PC-3 (cell line): ENCODE measurements around the gene MCF2L2. TPM values are rescaled to one million over a fixed set of nuclear protein-coding genes. Genes with fewer than 3 reads are reported as not detected.
A peak's percentile ranks its signal among the peaks of the same experiment; 100 is the strongest.

ENCODE experiments used
- ATAC-seq: fragments of 200-7000 bp; cut with Tn5 transposase; 2 replicates; pipeline ENCODE4 v1.9.1; 2020; ENCODE audit warnings: mild to moderate bottlenecking, moderate library complexity
- BruUV-seq: library from RNA; stranded (reverse); fragments of 400-500 nt; replicated peaks from 2 replicates; lab custom pipeline; 2021; lab: Mats Ljungman, UMichigan
- CTCF ChIA-PET: fragments of 300-600 bp; sonication (Branson Sonifier 250); formaldehyde crosslinking; loops from one replicate; lab custom pipeline; 2022; ENCODE audit warnings: antibody characterized with exemption; lab: Charles Lee
- POLR2A ChIA-PET: fragments of 300-600 bp; sonication (Branson Sonifier 250); formaldehyde crosslinking; loops from one replicate; lab custom pipeline; 2022; ENCODE audit warnings: antibody characterized with exemption; ENCODE audit not compliant: unreplicated experiment; lab: Charles Lee
- DNase-seq: peaks from one replicate; pipeline ENCODE4 v3.0.0-alpha.2; 2015
- H2AFZ ChIP-seq: fragments of 300-600 bp; sonication (generic); 2 replicates; pipeline ENCODE4 v1.6.0; 2016; ENCODE audit warnings: antibody characterized with exemption, low read length
- H3F3A ChIP-seq: fragments of 300-600 bp; sonication (generic); one replicate; pipeline ENCODE4 v1.6.0; 2017; ENCODE audit warnings: antibody characterized with exemption, low read length, control low read depth, mild to moderate bottlenecking; ENCODE audit not compliant: unreplicated experiment
- H3K27ac ChIP-seq: fragments of 300-600 bp; sonication (generic); 2 replicates; pipeline ENCODE4 v1.5.1; 2016; ENCODE audit warnings: mild to moderate bottlenecking, low read length
- H3K27me3 ChIP-seq: fragments of 300-600 bp; sonication (generic); 2 replicates; pipeline ENCODE4 v1.6.1; 2016; ENCODE audit warnings: low read length, mixed read lengths
- H3K36me3 ChIP-seq: fragments of 300-600 bp; sonication (generic); 2 replicates; pipeline ENCODE4 v1.6.1; 2016; ENCODE audit warnings: low read depth, mixed run types, low read length, mixed read lengths
- H3K4me1 ChIP-seq: fragments of 300-600 bp; sonication (generic); 2 replicates; pipeline ENCODE4 v1.5.1; 2016; ENCODE audit warnings: low read length; ENCODE audit not compliant: insufficient read depth
- H3K4me2 ChIP-seq: fragments of 300-600 bp; sonication (generic); 2 replicates; pipeline ENCODE4 v1.6.0; 2016; ENCODE audit warnings: low read length
- H3K4me3 ChIP-seq: fragments of 300-600 bp; sonication (generic); 2 replicates; pipeline ENCODE4 v1.5.1; 2016; ENCODE audit warnings: mild to moderate bottlenecking, low read length, mixed read lengths
- H3K79me2 ChIP-seq: fragments of 300-600 bp; sonication (generic); 2 replicates; pipeline ENCODE4 v1.6.1; 2017; ENCODE audit warnings: low read length, mixed read lengths
- H3K9ac ChIP-seq: fragments of 300-600 bp; sonication (generic); 2 replicates; pipeline ENCODE4 v1.6.0; 2016; ENCODE audit warnings: mild to moderate bottlenecking, low read length
- H3K9me2 ChIP-seq: fragments of 300-600 bp; sonication (generic); replicated peaks from 2 replicates; pipeline ENCODE4 v1.6.1; 2016; ENCODE audit warnings: mixed run types, low read length, mixed read lengths
- H3K9me3 ChIP-seq: fragments of 300-600 bp; sonication (generic); 2 replicates; pipeline ENCODE4 v1.6.1; 2016; ENCODE audit warnings: low read length, mixed read lengths
- H4K20me1 ChIP-seq: fragments of 300-600 bp; sonication (generic); 2 replicates; pipeline ENCODE4 v1.6.1; 2016; ENCODE audit warnings: low read length, mixed read lengths
- CTCF ChIP-seq: fragments of 300-600 bp; sonication (generic); conservative IDR thresholded peaks from 2 replicates; pipeline ENCODE4 v1.5.1; 2017; ENCODE audit warnings: antibody characterized with exemption, low read depth, mild to moderate bottlenecking, low read length
- EZH2 ChIP-seq: fragments of 300-600 bp; sonication (generic); IDR thresholded peaks from one replicate; pipeline ENCODE4 v1.6.1; 2017; ENCODE audit warnings: antibody characterized with exemption, mild to moderate bottlenecking, low read length; ENCODE audit not compliant: unreplicated experiment
- EZH2phosphoT487 ChIP-seq: fragments of 300-600 bp; sonication (generic); IDR thresholded peaks from 2 replicates; pipeline ENCODE4 v1.6.1; 2018; ENCODE audit warnings: mild to moderate bottlenecking, antibody characterized with exemption, low read length, borderline replicate concordance
- intact Hi-C: fragments of 100-400 bp; cut with micrococcal nuclease; formaldehyde crosslinking; loops from 2 replicates; pipeline ENCODE4 v1.9.0; 2023
- total RNA-seq: library from RNA; depleted of rRNA; stranded (reverse); fragments of >200 nt; gene quantifications from 2 replicates; pipeline ENCODE4 v1.2.3, GENCODE V29; 2014

The MCF2L2 gene
- total RNA-seq, 1 experiment from 2014 or later, result 3.6 TPM

- Histone ChIP-seq H3K9ac (peak overlapping the region; percentile 16), H3K36me3 (no peaks in the 10 kb centered on the region), H4K20me1 (no peaks in the 10 kb centered on the region), H3K27me3 (no peaks in the 10 kb centered on the region), H3K9me2 (no peaks in the 10 kb centered on the region), H3K9me3 (no peaks in the 10 kb centered on the region), H2AFZ (no peak overlapping the region), H3F3A (no peaks in the 10 kb centered on the region), H3K4me2 (peak overlapping the region; percentile 67), H3K4me3 (no peak overlapping the region), H3K79me2 (no peaks in the 10 kb centered on the region), H3K4me1 (peaks cover 42% of the 10 kb centered on the region), H3K27ac (peak overlapping the region; percentile 85)
- BruUV-seq, result TSS peak; percentile 69
- CTCF ChIA-PET, result no interaction called here
- POLR2A ChIA-PET, result no interaction called here
- DNase-seq (no peak), ATAC-seq (no peak)
- TF ChIP-seq EZH2phosphoT487 (no peak), EZH2 (no peak), CTCF (no peak)
- intact Hi-C loops, result loop anchor here (2.0 kb wide), 1 partner anchor 28 kb away; no protein-coding TSS in a partner anchor
Measured at GRCh38 chr3:183318877-183319276, 109.5 kb downstream of the MCF2L2 start.

- no peaks in the 10 kb centered on the region for H3F3A ChIP-seq
- H3K4me3 ChIP-seq, result no peak overlapping the region
- CTCF ChIA-PET, result no interaction called here
- POLR2A ChIA-PET, result no interaction called here
- H2AFZ ChIP-seq, result no peak overlapping the region
- H3K4me1 ChIP-seq, result peaks cover 36% of the 10 kb centered on the region
- no peaks in the 10 kb centered on the region for H3K9me2 ChIP-seq
- H3K4me2 ChIP-seq, result peak overlapping the region; percentile 67
- H3K27me3 ChIP-seq, result no peaks in the 10 kb centered on the region
- no peaks in the 10 kb centered on the region for H3K9me3 ChIP-seq
- TF ChIP-seq EZH2phosphoT487 (no peak), CTCF (peak; percentile 17; the same call in 1 of the 2 replicates)
- H4K20me1 ChIP-seq, result no peaks in the 10 kb centered on the region
- H3K9ac ChIP-seq, result peak overlapping the region; percentile 52
- intact Hi-C loops, result loop anchor here (2.0 kb wide), 1 partner anchor 27 kb away; no protein-coding TSS in a partner anchor
- no peaks in the 10 kb centered on the region for H3K36me3 ChIP-seq
- ATAC-seq (peak; percentile 90), DNase-seq (peak; percentile 89)
- no peaks in the 10 kb centered on the region for H3K79me2 ChIP-seq
- peak overlapping the region; percentile 85 for H3K27ac ChIP-seq
- TSS peak; percentile 40 for BruUV-seq
Measured at GRCh38 chr3:183317886-183318865, 110.2 kb downstream of the MCF2L2 start.

DNA sequence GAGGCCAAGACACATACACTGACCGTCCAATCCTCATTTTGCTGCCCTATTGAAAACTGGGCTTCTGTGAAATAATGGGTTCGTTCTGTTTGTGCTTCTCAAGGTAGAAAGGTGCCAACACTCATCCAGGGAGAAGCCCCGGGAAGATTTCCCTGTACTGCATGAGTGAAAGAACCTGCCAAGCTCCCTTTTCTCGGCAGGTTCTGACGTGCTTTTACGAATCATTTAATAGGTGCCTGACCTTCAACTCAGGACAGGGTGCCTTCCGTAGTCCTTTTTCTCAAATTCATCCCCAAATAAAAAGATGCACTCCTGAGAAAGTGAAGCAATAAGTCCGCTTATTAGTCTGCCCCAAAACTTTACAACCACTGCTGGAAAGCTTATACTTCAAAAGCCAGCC, 111.1 kb downstream of the MCF2L2 start:
- H3K36me3 ChIP-seq, result no peaks in the 10 kb centered on the region
- H3K9ac ChIP-seq, result no peak overlapping the region; the same call in 1 of the 2 replicates
- H3K79me2 ChIP-seq, result no peaks in the 10 kb centered on the region
- H3F3A ChIP-seq, result no peaks in the 10 kb centered on the region
- no peaks in the 10 kb centered on the region for H4K20me1 ChIP-seq
- H3K27me3 ChIP-seq, result no peaks in the 10 kb centered on the region
- DNase-seq (no peak), ATAC-seq (no peak)
- TF ChIP-seq CTCF (no peak), EZH2phosphoT487 (no peak)
- intact Hi-C loops, result no loop called here
- H3K9me2 ChIP-seq, result no peaks in the 10 kb centered on the region
- no peaks in the 10 kb centered on the region for H3K9me3 ChIP-seq
- CTCF ChIA-PET, result no interaction called here
- H3K4me2 ChIP-seq, result peak overlapping the region; percentile 67; the same call in 1 of the 2 replicates
- peaks cover 42% of the 10 kb centered on the region for H3K4me1 ChIP-seq
- H3K27ac ChIP-seq, result peak overlapping the region; percentile 85
- BruUV-seq, result no TSS peak
- no peak overlapping the region for H2AFZ ChIP-seq
- no peak overlapping the region for H3K4me3 ChIP-seq
- POLR2A ChIA-PET, result no interaction called here
